ENCODE results near the gene PRSS33.

Gene PRSS33

GRCh38 chr16:2775765-2776499 lies 11.4 kb downstream of the PRSS33 start:
- no peak for DNase-seq

GRCh38 chr16:2775131-2775716 lies 12.1 kb downstream of the PRSS33 start:
- no peak for DNase-seq

GRCh38 chr16:2774161-2774891 lies 13.0 kb downstream of the PRSS33 start:
- no peak for DNase-seq

- DNase-seq, result no peak
Observed at GRCh38 chr16:2773188-2773968, 14.0 kb downstream of the PRSS33 start.

- no peak for DNase-seq
Observed at GRCh38 chr16:2771496-2772402, 15.6 kb downstream of the PRSS33 start.

GRCh38 chr16:2770057-2770951 lies 17.1 kb downstream of the PRSS33 start:
- DNase-seq, result no peak

GRCh38 chr16:2769675-2770056 lies 17.7 kb downstream of the PRSS33 start:
- DNase-seq, result no peak

GRCh38 chr16:2769100-2769529 lies 18.2 kb downstream of the PRSS33 start:
- no peak for DNase-seq

GRCh38 chr16:2768403-2769089 lies 18.8 kb downstream of the PRSS33 start:
- no peak for DNase-seq

- DNase-seq, result no peak
Observed at GRCh38 chr16:2767891-2768290, 19.5 kb downstream of the PRSS33 start.

GRCh38 chr16:2767140-2767731 lies 20.1 kb downstream of the PRSS33 start:
- no peak for DNase-seq

GRCh38 chr16:2766430-2767139 lies 20.8 kb downstream of the PRSS33 start:
- no peak for DNase-seq

GRCh38 chr16:2765462-2766404 lies 21.6 kb downstream of the PRSS33 start:
- DNase-seq, result no peak

- DNase-seq, result no peak
Observed at GRCh38 chr16:2764718-2765117, 22.6 kb downstream of the PRSS33 start.

- no peak for DNase-seq
Observed at GRCh38 chr16:2763173-2763572, 24.2 kb downstream of the PRSS33 start.

- no peak for DNase-seq
Observed at GRCh38 chr16:2762711-2763110, 24.6 kb downstream of the PRSS33 start.

GRCh38 chr16:2761886-2762583 lies 25.3 kb downstream of the PRSS33 start:
- DNase-seq, result no peak

- DNase-seq, result no peak
Observed at GRCh38 chr16:2761472-2761871, 25.9 kb downstream of the PRSS33 start.

All from COR-L47 (cell line).